ENCODE results near the gene PLXNA4. TPM values are rescaled to one million over a fixed set of nuclear protein-coding genes. Genes with fewer than 3 reads are reported as not detected.

PLXNA4 gene
- total and polyA plus RNA-seq, 2 donors from 2014 or later = 0.17 to 3.5 TPM

DNA sequence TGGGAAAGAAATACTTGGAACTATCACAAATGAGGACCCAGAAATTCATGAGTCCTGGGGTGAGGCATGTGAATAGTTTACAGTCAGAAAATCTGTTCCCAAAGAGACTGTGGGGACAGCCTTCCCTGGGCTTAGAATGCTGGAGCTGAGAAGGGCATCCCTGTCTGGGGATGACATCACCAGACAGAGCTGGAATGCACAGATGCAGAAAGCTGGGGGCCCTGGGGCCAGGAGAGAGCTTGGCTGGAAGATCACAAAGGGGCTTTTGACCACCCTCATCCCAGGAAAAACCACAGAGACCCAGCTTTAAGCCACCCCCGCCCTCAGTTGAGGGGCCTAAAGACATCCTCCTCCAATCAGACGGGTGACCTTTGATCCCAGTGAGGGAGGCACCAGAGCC, 264.5 kb downstream of the PLXNA4 start:
- Histone ChIP-seq H3K27ac (ENCODE audit: low read depth in 2 of 2, low read length in 2 of 2) (no peak overlapping the region), H3K4me3 (ENCODE audit: low read length in 3 of 3) (no peak overlapping the region), H3K9me3 (ENCODE audit: control insufficient read depth in 2 of 3, insufficient read depth in 1 of 3, low read length in 3 of 3) (no peaks in the 10 kb centered on the region), H3K9ac (ENCODE audit: low read length in 3 of 3) (no peak overlapping the region), H3K4me1 (ENCODE audit: control insufficient read depth in 2 of 3, insufficient read depth in 2 of 3, low read depth in 1 of 3, low read length in 3 of 3) (no peaks in the 10 kb centered on the region), H3K27me3 (ENCODE audit: control insufficient read depth, insufficient read depth, low read length) (no peaks in the 10 kb centered on the region), H3K36me3 (ENCODE audit: control insufficient read depth in 2 of 3, insufficient read depth in 3 of 3, low read length in 3 of 3) (no peaks in the 10 kb centered on the region)
- DNase-seq = no peak
- intact Hi-C loops (cut with DNase I) = no loop called here
- TF ChIP-seq, protein P1, sequence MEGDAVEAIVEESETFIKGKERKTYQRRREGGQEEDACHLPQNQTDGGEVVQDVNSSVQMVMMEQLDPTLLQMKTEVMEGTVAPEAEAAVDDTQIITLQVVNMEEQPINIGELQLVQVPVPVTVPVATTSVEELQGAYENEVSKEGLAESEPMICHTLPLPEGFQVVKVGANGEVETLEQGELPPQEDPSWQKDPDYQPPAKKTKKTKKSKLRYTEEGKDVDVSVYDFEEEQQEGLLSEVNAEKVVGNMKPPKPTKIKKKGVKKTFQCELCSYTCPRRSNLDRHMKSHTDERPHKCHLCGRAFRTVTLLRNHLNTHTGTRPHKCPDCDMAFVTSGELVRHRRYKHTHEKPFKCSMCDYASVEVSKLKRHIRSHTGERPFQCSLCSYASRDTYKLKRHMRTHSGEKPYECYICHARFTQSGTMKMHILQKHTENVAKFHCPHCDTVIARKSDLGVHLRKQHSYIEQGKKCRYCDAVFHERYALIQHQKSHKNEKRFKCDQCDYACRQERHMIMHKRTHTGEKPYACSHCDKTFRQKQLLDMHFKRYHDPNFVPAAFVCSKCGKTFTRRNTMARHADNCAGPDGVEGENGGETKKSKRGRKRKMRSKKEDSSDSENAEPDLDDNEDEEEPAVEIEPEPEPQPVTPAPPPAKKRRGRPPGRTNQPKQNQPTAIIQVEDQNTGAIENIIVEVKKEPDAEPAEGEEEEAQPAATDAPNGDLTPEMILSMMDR (IDR thresholded peaks at IDR 0.05; ENCODE audit: borderline replicate concordance, extremely low read depth, insufficient read depth) = no peak
- no peak for FAIRE-seq

DNA sequence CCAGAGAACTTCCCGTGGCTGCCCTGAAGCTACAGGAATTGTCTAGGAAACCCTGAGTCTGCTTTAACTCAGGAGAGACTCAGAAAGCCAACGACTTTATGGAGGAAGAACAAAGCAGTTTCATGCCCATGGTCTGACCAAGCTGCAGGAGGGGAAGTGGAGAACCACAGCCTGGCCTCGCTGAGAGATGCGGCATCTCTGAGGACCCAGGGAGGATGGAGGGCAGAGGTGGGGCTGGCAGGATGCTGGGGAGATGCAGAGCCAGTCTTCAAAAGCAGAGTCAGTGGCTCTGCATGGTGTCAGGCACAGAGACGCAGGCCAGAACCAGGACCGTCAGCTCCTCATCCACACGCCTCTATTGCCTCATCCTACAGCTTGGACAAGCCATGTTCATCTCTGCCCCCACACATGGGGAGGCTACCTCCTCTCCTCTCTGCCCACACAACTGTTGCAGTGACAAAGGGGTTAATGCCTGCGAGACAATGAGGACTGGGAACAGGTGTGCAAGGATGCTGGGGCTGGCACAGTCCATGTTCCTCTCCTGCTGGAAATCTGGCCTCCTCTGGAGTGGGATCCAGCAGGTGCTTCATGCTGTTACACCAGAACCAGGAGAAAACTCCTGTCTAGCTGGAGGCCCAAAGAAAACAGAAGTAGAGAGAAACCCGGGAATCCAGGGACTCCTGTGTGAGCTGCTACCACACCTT, 267.0 kb downstream of the PLXNA4 start:
- TF ChIP-seq, protein P1 (IDR thresholded peaks at IDR 0.05; ENCODE audit: borderline replicate concordance, extremely low read depth, insufficient read depth) = no peak
- Histone ChIP-seq H3K9ac (ENCODE audit: low read length in 3 of 3) (no peak overlapping the region), H3K9me3 (ENCODE audit: control insufficient read depth in 2 of 3, insufficient read depth in 1 of 3, low read length in 3 of 3) (no peaks in the 10 kb centered on the region), H3K4me3 (ENCODE audit: low read length in 3 of 3) (no peak overlapping the region), H3K27me3 (ENCODE audit: control insufficient read depth, insufficient read depth, low read length) (no peaks in the 10 kb centered on the region), H3K36me3 (ENCODE audit: control insufficient read depth in 2 of 3, insufficient read depth in 3 of 3, low read length in 3 of 3) (no peaks in the 10 kb centered on the region), H3K27ac (ENCODE audit: low read depth in 2 of 2, low read length in 2 of 2) (no peak overlapping the region), H3K4me1 (ENCODE audit: control insufficient read depth in 2 of 3, insufficient read depth in 2 of 3, low read depth in 1 of 3, low read length in 3 of 3) (no peaks in the 10 kb centered on the region)
- FAIRE-seq (no peak), DNase-seq (no peak)
- intact Hi-C loops (cut with DNase I) = no loop called here

GRCh38 chr7:132307465-132307864, 268.8 kb downstream of the PLXNA4 start:
- FAIRE-seq = no peak
- Histone ChIP-seq H3K4me3 (ENCODE audit: low read length in 3 of 3) (no peak overlapping the region), H3K9ac (ENCODE audit: low read length in 3 of 3) (no peak overlapping the region), H3K4me1 (ENCODE audit: control insufficient read depth in 2 of 3, insufficient read depth in 2 of 3, low read depth in 1 of 3, low read length in 3 of 3) (no peaks in the 10 kb centered on the region), H3K36me3 (ENCODE audit: control insufficient read depth in 2 of 3, insufficient read depth in 3 of 3, low read length in 3 of 3) (no peaks in the 10 kb centered on the region), H3K9me3 (ENCODE audit: control insufficient read depth in 2 of 3, insufficient read depth in 1 of 3, low read length in 3 of 3) (no peaks in the 10 kb centered on the region), H3K27ac (ENCODE audit: low read depth in 2 of 2, low read length in 2 of 2) (no peak overlapping the region), H3K27me3 (ENCODE audit: control insufficient read depth, insufficient read depth, low read length) (no peaks in the 10 kb centered on the region)
- intact Hi-C loops (cut with DNase I) = no loop called here
- no peak for DNase-seq
- TF ChIP-seq, protein P1 (IDR thresholded peaks at IDR 0.05; ENCODE audit: borderline replicate concordance, extremely low read depth, insufficient read depth) = no peak
